ENCODE results near the gene UBE2QL1. TPM values are rescaled to one million over a fixed set of nuclear protein-coding genes. Genes with fewer than 3 reads are reported as not detected.

UBE2QL1 gene
- 46.3 TPM for total RNA-seq

GRCh38 chr5:6448622-6449464, at the start of gene UBE2QL1:
Gene UBE2QL1 (plus strand): TSS chr5:6448859. CDS start chr5:6448894, 35 bp downstream.
- DNase-seq = no peak

GRCh38 chr5:6399980-6400910, 48.4 kb upstream of the UBE2QL1 start:
- no peak for DNase-seq

- DNase-seq = no peak
Measured at GRCh38 chr5:6401410-6401809, 47.2 kb upstream of the UBE2QL1 start.

GRCh38 chr5:6402939-6403338, 45.7 kb upstream of the UBE2QL1 start:
- DNase-seq = no peak

- DNase-seq = no peak
Measured at GRCh38 chr5:6403416-6403815, 45.2 kb upstream of the UBE2QL1 start.

GRCh38 chr5:6404129-6404528, 44.5 kb upstream of the UBE2QL1 start:
- no peak for DNase-seq

- DNase-seq = no peak
Measured at GRCh38 chr5:6405591-6405990, 43.1 kb upstream of the UBE2QL1 start.

GRCh38 chr5:6407558-6408259, 41.0 kb upstream of the UBE2QL1 start:
- no peak for DNase-seq

GRCh38 chr5:6408260-6408596, 40.4 kb upstream of the UBE2QL1 start:
- DNase-seq = no peak

GRCh38 chr5:6408627-6409446, 39.8 kb upstream of the UBE2QL1 start:
- no peak for DNase-seq

- peak; percentile 34 for DNase-seq
Measured at GRCh38 chr5:6410421-6410820, 38.2 kb upstream of the UBE2QL1 start.

GRCh38 chr5:6411141-6411540, 37.5 kb upstream of the UBE2QL1 start:
- DNase-seq = no peak

- no peak for DNase-seq
Measured at GRCh38 chr5:6412811-6413210, 35.8 kb upstream of the UBE2QL1 start.

- DNase-seq = no peak
Measured at GRCh38 chr5:6417657-6418056, 31.0 kb upstream of the UBE2QL1 start.

- no peak for DNase-seq
Measured at GRCh38 chr5:6418679-6419276, 29.9 kb upstream of the UBE2QL1 start.

GRCh38 chr5:6419340-6419852, 29.3 kb upstream of the UBE2QL1 start:
- DNase-seq = no peak

GRCh38 chr5:6423327-6424109, 25.1 kb upstream of the UBE2QL1 start:
- DNase-seq = no peak

GRCh38 chr5:6424110-6424659, 24.5 kb upstream of the UBE2QL1 start:
- no peak for DNase-seq

- no peak for DNase-seq
Measured at GRCh38 chr5:6424700-6425099, 24.0 kb upstream of the UBE2QL1 start.

GRCh38 chr5:6427694-6428093, 21.0 kb upstream of the UBE2QL1 start:
- DNase-seq = no peak
